HuH-7 (cell line): Measurements from ENCODE around the gene NSD2.

Experiments used
- DNase-seq: peaks from one replicate; pipeline ENCODE4 v3.0.0; 2011; ENCODE audit warnings: low spot score

Gene NSD2

DNA sequence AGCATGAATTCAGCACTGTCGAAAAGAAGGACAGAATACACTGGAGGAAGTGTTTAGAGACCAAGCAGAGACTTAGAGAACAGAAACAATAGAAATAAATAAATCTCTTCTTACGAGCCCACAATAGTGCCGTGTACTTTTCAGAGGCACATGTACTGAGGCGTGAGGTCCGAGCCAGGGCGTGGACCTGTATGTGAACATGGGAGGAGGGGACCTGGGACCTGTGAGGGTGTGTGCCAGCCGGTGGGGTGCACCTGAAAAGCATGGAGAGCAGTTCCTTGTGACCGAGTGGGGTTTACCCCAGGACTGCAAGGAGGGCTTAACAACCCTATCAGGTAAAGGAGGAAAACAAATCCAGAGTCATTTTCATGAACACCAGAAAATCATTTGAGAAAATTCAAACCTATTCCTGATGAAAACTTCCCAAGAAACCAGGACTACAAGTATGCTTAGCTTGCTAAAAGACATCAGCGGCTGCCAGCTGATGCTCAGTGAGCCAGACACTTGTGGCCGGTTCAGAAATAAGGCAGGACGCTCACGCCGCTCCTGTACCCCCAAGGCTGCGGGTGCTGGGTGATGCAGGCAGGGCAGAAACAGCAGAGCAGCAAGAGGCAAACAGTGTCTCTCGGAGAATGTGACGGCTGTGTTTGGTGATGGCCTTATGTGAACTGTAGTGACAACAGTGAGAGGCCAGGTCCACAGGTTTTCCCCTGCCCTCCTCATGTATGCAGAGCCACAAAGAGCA is 100.4 kb downstream of the NSD2 start:
- no peak for DNase-seq

- no peak for DNase-seq
Observed at GRCh38 chr4:1972414-1972813, 101.2 kb downstream of the NSD2 start.

DNA sequence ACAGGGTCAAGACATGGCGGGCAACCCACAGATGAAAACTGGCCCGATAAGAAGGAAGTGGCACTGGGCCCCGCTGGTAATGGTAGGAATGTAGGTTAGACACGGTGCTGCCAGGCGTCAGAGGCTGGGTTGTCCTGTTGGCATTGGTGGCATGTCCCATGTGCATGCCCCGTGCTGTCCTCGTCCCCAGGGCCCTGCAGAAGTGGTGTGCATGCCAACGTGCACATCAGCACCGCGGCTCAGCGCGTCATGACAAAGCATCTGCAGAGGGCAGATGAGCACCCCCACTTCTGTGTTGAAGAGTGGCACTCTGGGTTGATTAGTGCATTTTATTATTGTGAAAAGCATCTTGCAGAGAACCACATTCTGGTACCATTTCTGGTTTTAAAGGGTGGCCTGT is 102.0 kb downstream of the NSD2 start:
- no peak for DNase-seq

GRCh38 chr4:1973661-1974060 is 102.5 kb downstream of the NSD2 start:
- DNase-seq = no peak

- DNase-seq = no peak
Observed at GRCh38 chr4:1974840-1975239, 103.6 kb downstream of the NSD2 start.

GRCh38 chr4:1975391-1975801 is 104.2 kb downstream of the NSD2 start:
- no peak for DNase-seq

- no peak for DNase-seq
Observed at GRCh38 chr4:1975880-1976279, 104.7 kb downstream of the NSD2 start.

GRCh38 chr4:1976416-1977352 is 105.5 kb downstream of the NSD2 start:
- no peak for DNase-seq

DNA sequence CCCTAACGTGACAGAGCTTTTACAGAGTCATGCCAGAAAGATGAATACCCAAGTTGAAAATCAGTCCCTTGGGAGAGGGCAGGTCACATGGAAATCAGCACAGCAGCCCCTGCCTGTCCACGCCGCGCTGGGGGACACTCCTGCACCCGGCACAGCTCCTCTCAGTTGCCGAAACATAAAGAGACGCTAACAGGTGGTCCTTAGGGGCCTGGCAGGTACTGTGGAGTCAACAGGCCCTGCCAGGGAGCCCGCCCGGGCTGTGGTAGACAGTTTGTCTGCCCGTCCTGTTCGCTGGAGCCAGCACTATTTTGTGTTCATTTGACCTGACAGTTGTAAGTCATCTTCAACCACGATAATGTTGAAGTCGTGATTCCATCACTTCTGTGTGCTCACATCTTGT is 107.0 kb downstream of the NSD2 start:
- no peak for DNase-seq

- DNase-seq = no peak
Observed at GRCh38 chr4:1978741-1979476, 107.7 kb downstream of the NSD2 start.

- no peak for DNase-seq
Observed at GRCh38 chr4:1979477-1980196, 108.4 kb downstream of the NSD2 start.

- DNase-seq = no peak
Observed at GRCh38 chr4:1980561-1981041, 109.4 kb downstream of the NSD2 start.

DNA sequence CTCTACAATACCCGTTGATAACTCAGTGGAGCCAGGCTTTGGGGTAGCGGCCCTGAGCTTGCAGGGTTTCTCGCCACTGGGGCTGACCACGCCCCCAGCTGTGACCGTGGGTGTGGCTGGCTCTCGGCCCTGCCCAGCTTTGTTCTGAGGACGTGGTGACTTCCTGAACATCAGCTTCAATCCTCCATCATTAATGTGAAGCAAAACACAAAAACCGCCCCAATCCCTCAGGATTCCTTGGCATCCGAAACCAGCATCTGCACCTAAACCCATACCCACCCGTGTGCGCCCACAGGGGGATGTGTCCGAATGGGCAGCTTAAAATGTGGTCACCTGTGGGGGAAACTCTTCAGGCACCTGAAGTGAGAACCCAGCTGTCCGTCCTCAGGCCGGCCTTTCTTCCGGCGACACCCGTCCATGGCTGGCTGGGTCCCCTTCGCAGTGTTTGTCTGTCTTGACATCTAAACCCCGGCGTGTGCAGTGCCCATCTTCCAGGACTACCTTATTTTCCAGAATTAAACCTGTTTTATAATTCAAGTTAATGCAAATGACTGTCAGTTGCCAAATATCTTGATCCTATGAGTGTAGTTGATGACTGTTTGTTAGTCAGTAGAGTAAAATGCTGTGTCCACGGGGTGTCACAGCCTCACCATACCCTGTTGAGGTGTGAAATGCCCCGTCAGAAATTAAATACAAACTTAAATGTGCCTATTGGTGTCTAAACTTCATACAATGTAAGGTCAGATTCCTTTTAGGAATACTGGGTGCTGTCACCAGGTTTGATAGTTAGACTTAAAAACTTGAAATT is 110.3 kb downstream of the NSD2 start:
- no peak for DNase-seq

GRCh38 chr4:1982124-1983052 is 111.2 kb downstream of the NSD2 start:
- no peak for DNase-seq

DNA sequence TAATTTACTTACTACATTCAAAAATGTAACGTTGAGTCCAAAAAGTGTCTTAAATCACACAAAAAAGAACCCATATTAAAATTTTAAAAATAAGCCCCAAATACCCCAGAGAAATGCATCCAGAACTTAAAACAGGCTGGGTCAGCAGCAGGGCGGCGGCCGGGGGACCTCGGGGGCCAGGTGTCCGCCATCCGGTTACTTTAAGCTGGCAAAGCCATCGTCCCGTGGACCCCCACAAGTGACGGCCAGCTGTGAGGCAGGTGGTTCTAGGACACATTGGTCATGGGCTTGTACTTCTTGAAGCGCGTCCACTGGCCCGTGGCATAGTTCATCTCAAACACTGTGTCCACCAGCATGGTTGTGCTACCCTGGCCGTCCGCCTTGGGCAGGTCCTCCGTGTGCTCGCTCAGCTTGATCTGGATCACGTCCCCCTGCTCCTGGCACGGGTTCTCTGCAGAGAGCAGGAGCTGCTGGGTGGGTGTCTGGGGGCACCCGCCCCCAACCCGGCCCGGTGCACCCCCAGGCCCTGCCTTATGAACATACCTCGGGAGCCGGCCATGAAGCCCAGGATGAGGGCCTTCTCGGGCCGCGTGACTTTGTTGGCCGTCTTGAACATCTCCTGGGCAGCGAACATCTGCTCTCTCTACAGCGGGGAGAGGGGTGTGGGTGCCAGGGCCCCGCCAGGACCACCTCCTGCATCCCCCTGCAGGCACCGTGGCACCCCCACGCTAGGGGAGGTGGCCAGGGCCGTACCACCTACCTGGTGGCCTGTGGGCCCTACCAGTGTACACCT is 112.1 kb downstream of the NSD2 start:
- DNase-seq = no peak

DNA sequence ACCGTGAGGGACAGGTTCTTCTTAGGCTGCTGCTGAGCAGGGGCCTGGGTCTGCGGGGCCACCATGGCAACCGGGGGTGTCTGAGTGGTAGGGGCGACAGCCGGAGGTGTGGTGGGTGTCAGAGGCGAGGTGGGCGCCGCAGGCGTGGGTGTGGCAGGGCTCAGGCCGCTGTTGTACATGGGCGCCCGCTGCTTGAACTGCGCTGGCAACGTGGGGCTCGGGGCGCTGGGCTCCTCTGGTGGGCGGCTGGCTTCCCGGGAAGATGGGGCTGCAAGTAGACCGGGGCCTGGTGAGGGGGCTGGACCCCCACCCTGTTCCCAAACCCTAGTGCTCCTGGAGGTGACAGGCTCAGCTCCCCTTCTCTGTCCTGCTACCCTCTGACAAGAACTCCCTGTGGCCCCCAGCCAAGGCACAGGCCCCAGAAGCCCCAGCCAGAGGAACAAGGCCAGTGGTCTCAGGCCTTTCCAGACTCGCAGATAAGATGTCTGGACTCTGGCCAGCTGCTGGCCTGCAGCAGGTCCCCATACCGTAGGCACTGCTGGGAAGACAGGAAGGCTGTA is 112.7 kb downstream of the NSD2 start:
- no peak for DNase-seq

DNA sequence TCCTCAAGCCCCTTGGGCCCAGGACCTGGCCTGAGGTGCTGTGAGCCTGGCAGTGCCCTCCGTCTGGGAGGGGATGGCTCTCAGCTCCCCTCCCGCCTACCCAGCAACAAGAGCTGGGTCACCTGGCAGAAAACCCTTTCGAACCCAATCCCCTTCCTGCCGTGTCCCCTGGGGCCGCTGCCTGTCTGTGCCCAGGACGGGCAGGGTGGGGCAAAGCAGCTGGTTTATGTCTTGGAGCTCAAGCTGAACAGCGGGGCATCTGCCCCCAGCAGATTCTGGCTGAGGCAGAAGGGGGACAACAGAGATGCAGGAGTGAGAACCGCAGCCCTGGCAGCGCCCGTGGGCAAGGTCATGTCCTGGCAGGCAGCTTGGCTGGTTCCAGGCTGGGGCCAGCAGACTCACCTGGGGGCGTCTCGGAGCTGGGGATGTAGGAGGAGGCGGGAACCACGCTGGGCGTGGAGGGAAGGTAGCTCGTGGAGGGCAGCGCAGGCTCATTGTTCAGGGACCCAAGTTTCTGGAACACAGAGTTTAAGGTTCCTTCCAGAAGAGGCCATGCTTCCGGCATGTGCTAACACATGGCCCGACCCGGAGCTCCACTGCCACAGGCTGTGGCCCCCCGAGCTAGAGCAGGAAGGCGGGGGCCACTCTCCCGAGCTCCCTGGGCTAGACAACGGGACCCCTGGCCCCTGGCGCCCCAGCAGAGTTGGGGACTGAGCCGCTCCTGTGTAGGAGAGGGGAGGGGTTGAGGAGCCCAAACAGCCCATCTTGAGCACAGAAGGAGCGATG is 113.4 kb downstream of the NSD2 start:
- no peak for DNase-seq

GRCh38 chr4:1985294-1985693 is 114.1 kb downstream of the NSD2 start:
- DNase-seq = no peak
